Panc1 (cell line): Measurements from ENCODE around the gene OR11H12.
"Not testable (repeated sequence)": the region's sequence is repeated elsewhere in the genome, so short reads cannot be mapped to it uniquely, and the experiment has no call there.

ENCODE experiments used
- POLR2AphosphoS5 ChIP-seq: IDR thresholded peaks from 2 replicates; pipeline ENCODE4 v1.6.1; 2012; ENCODE audit warnings: mild to moderate bottlenecking, low read depth, low read length, moderate library complexity
- TCF7L2 ChIP-seq: IDR thresholded peaks from 2 replicates; pipeline ENCODE4 v1.6.1; 2011; ENCODE audit warnings: mild to moderate bottlenecking, low read depth, low read length, inconsistent platforms
- TF ChIP-seq, protein P1 (sequence below): fragments of 450-650 bp; IDR thresholded peaks from 2 replicates; pipeline ENCODE4 v1.5.1; 2017; ENCODE audit warnings: mild to moderate bottlenecking
- TF ChIP-seq, protein P2 (sequence below), 2 experiments: IDR thresholded peaks; 2 replicates each; pipeline ENCODE4 v1.6.1; 2011 to 2012; ENCODE audit warnings: low read depth in 2 of 2, control low read depth in 1 of 2, low read length in 1 of 2, mild to moderate bottlenecking in 1 of 2, moderate library complexity in 1 of 2; ENCODE audit not compliant: insufficient read depth in 1 of 2

DNA sequence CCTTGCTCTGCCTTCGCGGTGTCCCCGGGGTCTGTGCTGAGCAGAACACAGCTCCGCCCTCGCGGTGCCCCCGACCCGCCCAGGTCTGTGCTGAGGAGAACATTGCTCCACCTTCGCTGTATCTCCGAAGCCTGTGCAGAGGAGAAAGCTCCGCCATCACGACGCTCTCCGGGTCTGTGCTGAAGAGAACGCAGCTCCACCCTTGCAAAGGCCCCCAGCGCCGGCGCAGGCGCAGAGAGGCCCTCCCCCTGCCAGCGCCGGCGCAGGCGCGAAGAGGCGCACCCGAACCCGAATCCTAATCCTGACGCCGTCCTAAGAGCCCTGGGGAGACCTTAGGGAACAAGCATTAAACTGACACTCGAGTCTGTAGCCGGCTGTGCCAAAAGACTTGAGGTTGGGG is 18.0 kb upstream of the OR11H12 start:
- TF ChIP-seq, protein P1, sequence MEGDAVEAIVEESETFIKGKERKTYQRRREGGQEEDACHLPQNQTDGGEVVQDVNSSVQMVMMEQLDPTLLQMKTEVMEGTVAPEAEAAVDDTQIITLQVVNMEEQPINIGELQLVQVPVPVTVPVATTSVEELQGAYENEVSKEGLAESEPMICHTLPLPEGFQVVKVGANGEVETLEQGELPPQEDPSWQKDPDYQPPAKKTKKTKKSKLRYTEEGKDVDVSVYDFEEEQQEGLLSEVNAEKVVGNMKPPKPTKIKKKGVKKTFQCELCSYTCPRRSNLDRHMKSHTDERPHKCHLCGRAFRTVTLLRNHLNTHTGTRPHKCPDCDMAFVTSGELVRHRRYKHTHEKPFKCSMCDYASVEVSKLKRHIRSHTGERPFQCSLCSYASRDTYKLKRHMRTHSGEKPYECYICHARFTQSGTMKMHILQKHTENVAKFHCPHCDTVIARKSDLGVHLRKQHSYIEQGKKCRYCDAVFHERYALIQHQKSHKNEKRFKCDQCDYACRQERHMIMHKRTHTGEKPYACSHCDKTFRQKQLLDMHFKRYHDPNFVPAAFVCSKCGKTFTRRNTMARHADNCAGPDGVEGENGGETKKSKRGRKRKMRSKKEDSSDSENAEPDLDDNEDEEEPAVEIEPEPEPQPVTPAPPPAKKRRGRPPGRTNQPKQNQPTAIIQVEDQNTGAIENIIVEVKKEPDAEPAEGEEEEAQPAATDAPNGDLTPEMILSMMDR: not testable (repeated sequence)
- not testable (repeated sequence) for TF ChIP-seq POLR2AphosphoS5, TCF7L2
- TF ChIP-seq, protein P2, sequence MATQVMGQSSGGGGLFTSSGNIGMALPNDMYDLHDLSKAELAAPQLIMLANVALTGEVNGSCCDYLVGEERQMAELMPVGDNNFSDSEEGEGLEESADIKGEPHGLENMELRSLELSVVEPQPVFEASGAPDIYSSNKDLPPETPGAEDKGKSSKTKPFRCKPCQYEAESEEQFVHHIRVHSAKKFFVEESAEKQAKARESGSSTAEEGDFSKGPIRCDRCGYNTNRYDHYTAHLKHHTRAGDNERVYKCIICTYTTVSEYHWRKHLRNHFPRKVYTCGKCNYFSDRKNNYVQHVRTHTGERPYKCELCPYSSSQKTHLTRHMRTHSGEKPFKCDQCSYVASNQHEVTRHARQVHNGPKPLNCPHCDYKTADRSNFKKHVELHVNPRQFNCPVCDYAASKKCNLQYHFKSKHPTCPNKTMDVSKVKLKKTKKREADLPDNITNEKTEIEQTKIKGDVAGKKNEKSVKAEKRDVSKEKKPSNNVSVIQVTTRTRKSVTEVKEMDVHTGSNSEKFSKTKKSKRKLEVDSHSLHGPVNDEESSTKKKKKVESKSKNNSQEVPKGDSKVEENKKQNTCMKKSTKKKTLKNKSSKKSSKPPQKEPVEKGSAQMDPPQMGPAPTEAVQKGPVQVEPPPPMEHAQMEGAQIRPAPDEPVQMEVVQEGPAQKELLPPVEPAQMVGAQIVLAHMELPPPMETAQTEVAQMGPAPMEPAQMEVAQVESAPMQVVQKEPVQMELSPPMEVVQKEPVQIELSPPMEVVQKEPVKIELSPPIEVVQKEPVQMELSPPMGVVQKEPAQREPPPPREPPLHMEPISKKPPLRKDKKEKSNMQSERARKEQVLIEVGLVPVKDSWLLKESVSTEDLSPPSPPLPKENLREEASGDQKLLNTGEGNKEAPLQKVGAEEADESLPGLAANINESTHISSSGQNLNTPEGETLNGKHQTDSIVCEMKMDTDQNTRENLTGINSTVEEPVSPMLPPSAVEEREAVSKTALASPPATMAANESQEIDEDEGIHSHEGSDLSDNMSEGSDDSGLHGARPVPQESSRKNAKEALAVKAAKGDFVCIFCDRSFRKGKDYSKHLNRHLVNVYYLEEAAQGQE (IDR thresholded peaks at IDR 0.05; ENCODE audit: insufficient read depth in 1 of 2, low read depth in 2 of 2, low read length in 1 of 2): not testable (repeated sequence)
